ENCODE data around the gene PRR5L.

GRCh38 chr11:36399745-36400144, 103.7 kb downstream of the PRR5L start:
- TF ChIP-seq POLR2A (IDR thresholded peaks at IDR 0.05; ENCODE audit: low read length) (no peak), GATA1 (IDR thresholded peaks at IDR 0.05; ENCODE audit: low read depth, low read length) (no peak)

All from erythroblast (primary cell).